Activated CD4-positive, alpha-beta T cell treated with anti-CD3 and anti-CD28 coated beads for 24 hours (primary cell): ENCODE results near the gene ASB7.
"Not testable (repeated sequence)": the region's sequence is repeated elsewhere in the genome, so short reads cannot be mapped to it uniquely, and the experiment has no call there.

Experiments
- DNase-seq, 2 donors: peaks; one replicate each; pipeline ENCODE4 v3.0.0-alpha.2; 2020; ENCODE audit warnings: low read depth in 2 of 2

Gene ASB7

GRCh38 chr15:100651253-100651652, 48.9 kb downstream of the ASB7 start:
- DNase-seq: no peak

- DNase-seq: no peak
Measured at GRCh38 chr15:100652116-100652515, 49.7 kb downstream of the ASB7 start.

GRCh38 chr15:100653608-100654007, 51.2 kb downstream of the ASB7 start:
- DNase-seq: no peak

GRCh38 chr15:100658895-100659294, 56.5 kb downstream of the ASB7 start:
- no peak for DNase-seq

GRCh38 chr15:100661156-100661555, 58.8 kb downstream of the ASB7 start:
- no peak for DNase-seq

GRCh38 chr15:100663086-100663914, 60.9 kb downstream of the ASB7 start:
- DNase-seq: no peak

- no peak for DNase-seq
Measured at GRCh38 chr15:100663915-100664281, 61.5 kb downstream of the ASB7 start.

- DNase-seq: no peak
Measured at GRCh38 chr15:100665570-100665969, 63.2 kb downstream of the ASB7 start.

- DNase-seq: no peak
Measured at GRCh38 chr15:100667405-100668347, 65.3 kb downstream of the ASB7 start.

GRCh38 chr15:100668348-100668745, 66.0 kb downstream of the ASB7 start:
- no peak for DNase-seq

GRCh38 chr15:100669260-100669659, 66.9 kb downstream of the ASB7 start:
- DNase-seq: no peak

- DNase-seq: no peak
Measured at GRCh38 chr15:100670505-100671021, 68.2 kb downstream of the ASB7 start.

- no peak for DNase-seq
Measured at GRCh38 chr15:100671124-100671680, 68.8 kb downstream of the ASB7 start.

- no peak for DNase-seq
Measured at GRCh38 chr15:100671858-100672543, 69.6 kb downstream of the ASB7 start.

- DNase-seq: no peak
Measured at GRCh38 chr15:100672959-100673358, 70.6 kb downstream of the ASB7 start.

- DNase-seq: not testable (repeated sequence)
Measured at GRCh38 chr15:100679151-100679550, 76.8 kb downstream of the ASB7 start.

- DNase-seq: no peak
Measured at GRCh38 chr15:100680726-100681125, 78.3 kb downstream of the ASB7 start.

- DNase-seq: no peak
Measured at GRCh38 chr15:100681335-100681746, 79.0 kb downstream of the ASB7 start.

GRCh38 chr15:100682468-100682867, 80.1 kb downstream of the ASB7 start:
- no peak for DNase-seq

- DNase-seq: no peak
Measured at GRCh38 chr15:100683434-100683833, 81.0 kb downstream of the ASB7 start.

GRCh38 chr15:100684591-100684990, 82.2 kb downstream of the ASB7 start:
- DNase-seq: no peak
